Measurements from ENCODE around the gene UBR2. TPM values are rescaled to one million over a fixed set of nuclear protein-coding genes. Genes with fewer than 3 reads are reported as not detected.

The UBR2 gene
- total and polyA plus RNA-seq, 9 of the 15 experiments (the other 6 are each of a cell fraction or from before 2014, with no cell fraction given), result 9.1 to 38.9 (median 23.4) TPM

DNA sequence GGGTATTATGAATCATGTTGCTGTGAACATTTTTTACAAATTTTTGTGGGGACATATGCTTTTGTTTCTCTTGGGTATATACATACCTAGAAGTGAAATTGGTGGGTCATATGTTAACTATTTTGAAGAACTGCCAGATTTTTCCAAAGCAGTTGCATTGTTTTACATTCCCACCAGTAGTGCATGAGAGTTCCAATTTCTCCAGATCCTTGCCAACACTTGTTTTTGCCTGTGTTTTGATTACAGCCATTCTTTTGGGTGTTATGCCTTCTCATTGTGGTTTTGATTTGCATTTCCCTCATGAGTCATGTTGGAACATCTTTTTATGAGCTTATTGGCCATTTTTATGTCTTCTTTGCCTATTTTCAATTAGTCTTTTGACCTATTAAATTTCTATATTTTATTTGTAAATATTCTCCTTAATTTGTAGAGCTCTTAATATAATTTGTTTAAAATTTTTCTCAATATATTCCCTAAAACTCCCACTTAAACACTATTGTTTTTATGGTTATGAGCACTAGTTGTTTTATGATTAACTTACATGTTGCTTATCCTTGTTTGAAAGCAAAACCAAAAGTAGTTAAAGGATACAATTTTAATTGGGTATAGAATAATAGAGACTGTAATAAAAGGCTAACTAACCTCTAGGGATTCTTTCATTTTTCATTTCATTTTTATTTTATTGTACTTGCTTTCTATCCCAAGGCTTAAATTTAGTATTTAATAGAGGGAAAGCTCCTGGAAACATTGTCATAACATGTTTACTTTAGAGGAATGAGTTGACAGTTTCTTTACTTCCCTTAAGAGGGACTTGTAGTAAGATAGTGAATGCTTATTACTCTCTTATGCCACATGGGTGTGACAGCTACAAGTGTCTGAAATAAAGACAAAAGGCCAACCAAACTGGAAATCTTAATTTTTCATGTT, 5.5 kb downstream of the UBR2 start (continued):
- TF ChIP-seq, protein P1, sequence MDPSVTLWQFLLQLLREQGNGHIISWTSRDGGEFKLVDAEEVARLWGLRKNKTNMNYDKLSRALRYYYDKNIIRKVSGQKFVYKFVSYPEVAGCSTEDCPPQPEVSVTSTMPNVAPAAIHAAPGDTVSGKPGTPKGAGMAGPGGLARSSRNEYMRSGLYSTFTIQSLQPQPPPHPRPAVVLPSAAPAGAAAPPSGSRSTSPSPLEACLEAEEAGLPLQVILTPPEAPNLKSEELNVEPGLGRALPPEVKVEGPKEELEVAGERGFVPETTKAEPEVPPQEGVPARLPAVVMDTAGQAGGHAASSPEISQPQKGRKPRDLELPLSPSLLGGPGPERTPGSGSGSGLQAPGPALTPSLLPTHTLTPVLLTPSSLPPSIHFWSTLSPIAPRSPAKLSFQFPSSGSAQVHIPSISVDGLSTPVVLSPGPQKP (CRISPR knock-in tag; IDR thresholded peaks at IDR 0.05), result no peak
- peak; percentile 63; the same call in 1 of the 2 replicates for TF ChIP-seq JUN (IDR thresholded peaks at IDR 0.05; ENCODE audit: borderline replicate concordance, low read depth, low read length)
- TF ChIP-seq JUN (CRISPR knock-in tag; IDR thresholded peaks at IDR 0.05; ENCODE audit: borderline replicate concordance), result no peak
- TF ChIP-seq, protein P2, sequence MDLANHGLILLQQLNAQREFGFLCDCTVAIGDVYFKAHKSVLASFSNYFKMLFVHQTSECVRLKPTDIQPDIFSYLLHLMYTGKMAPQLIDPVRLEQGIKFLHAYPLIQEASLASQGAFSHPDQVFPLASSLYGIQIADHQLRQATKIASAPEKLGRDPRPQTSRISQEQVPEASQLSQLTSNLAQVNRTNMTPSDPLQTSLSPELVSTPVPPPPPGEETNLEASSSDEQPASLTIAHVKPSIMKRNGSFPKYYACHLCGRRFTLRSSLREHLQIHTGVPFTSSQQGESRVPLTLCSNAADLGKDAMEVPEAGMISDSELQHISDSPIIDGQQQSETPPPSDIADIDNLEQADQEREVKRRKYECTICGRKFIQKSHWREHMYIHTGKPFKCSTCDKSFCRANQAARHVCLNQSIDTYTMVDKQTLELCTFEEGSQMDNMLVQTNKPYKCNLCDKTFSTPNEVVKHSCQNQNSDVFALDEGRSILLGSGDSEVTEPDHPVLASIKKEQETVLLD (IDR thresholded peaks at IDR 0.05), result no peak
- TF ChIP-seq EHMT2 (IDR thresholded peaks at IDR 0.05), result peak; percentile 14; the same call in 1 of the 2 replicates
- TF ChIP-seq ZNF41 (CRISPR knock-in tag; conservative IDR thresholded peaks at IDR 0.05), result no peak
- 0 out of 4 replicates have a peak, but pooled peaks of 1 of the 2 experiments have one; percentile 0 for TF ChIP-seq MAZ (CRISPR knock-in tag; conservative IDR thresholded peaks at IDR 0.05 in 1 of 2, IDR thresholded peaks at IDR 0.05 in 1 of 2)
- TF ChIP-seq HNRNPL (IDR thresholded peaks at IDR 0.05; ENCODE audit: low read depth, low read length), result no peak
- peak; percentile 72 for TF ChIP-seq FOXA1 (IDR thresholded peaks at IDR 0.05; ENCODE audit: borderline replicate concordance)
- TF ChIP-seq SMARCA4 (IDR thresholded peaks at IDR 0.05), result peak; percentile 85
- TF ChIP-seq, protein P3, sequence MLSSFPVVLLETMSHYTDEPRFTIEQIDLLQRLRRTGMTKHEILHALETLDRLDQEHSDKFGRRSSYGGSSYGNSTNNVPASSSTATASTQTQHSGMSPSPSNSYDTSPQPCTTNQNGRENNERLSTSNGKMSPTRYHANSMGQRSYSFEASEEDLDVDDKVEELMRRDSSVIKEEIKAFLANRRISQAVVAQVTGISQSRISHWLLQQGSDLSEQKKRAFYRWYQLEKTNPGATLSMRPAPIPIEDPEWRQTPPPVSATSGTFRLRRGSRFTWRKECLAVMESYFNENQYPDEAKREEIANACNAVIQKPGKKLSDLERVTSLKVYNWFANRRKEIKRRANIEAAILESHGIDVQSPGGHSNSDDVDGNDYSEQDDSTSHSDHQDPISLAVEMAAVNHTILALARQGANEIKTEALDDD (IDR thresholded peaks at IDR 0.05), result peak; percentile 67; the same call in 1 of the 2 replicates
- no peak for TF ChIP-seq HLTF (IDR thresholded peaks at IDR 0.05)
- TF ChIP-seq COPS2 (conservative IDR thresholded peaks at IDR 0.05), result no peak
- no peak for TF ChIP-seq GATA2 (CRISPR knock-in tag; IDR thresholded peaks at IDR 0.05)
- TF ChIP-seq JUND (IDR thresholded peaks at IDR 0.05; ENCODE audit: borderline replicate concordance, low read depth, low read length), result peak; percentile 84
- TF ChIP-seq JUND (tag; IDR thresholded peaks at IDR 0.05; ENCODE audit: borderline replicate concordance, low read depth, low read length), result peak; percentile 83
- TF ChIP-seq RAD21 (CRISPR knock-in tag; conservative IDR thresholded peaks at IDR 0.05 in 1 of 2, IDR thresholded peaks at IDR 0.05 in 1 of 2), result peak in 1 of 2 experiments; percentile 27; a peak in 1 of 4 replicates
- peak; percentile 74; the same call in 1 of the 2 replicates for TF ChIP-seq GATAD2B (IDR thresholded peaks at IDR 0.05; ENCODE audit: borderline replicate concordance)
- TF ChIP-seq MAFF (IDR thresholded peaks at IDR 0.05; ENCODE audit: low read length), result peak; percentile 91
- TF ChIP-seq POLR2AphosphoS2 (IDR thresholded peaks at IDR 0.05; ENCODE audit: low read length), result no peak
- TF ChIP-seq CBX8 (IDR thresholded peaks at IDR 0.05; ENCODE audit: borderline replicate concordance, extremely low read depth, low read depth, low read length, poor library complexity, severe bottlenecking), result no peak
- TF ChIP-seq RCOR1 (IDR thresholded peaks at IDR 0.05; ENCODE audit: borderline replicate concordance in 1 of 2, low read depth in 2 of 2, low read length in 2 of 2), result 0 out of 4 replicates have a peak, but pooled peaks of 1 of the 2 experiments have one; percentile 37
- TF ChIP-seq ZNF57 (CRISPR knock-in tag; IDR thresholded peaks at IDR 0.05), result no peak
- no peak for TF ChIP-seq ARHGAP35 (IDR thresholded peaks at IDR 0.05; ENCODE audit: partially characterized antibody)
- TF ChIP-seq TBL1XR1 (IDR thresholded peaks at IDR 0.05; ENCODE audit: low read length in 2 of 2), result peak in 1 of 2 experiments; percentile 30; a peak in 1 of 4 replicates
